Hepatocyte (in vitro differentiated cells): ENCODE data around the gene PLCH2.

Experiments
- EZH2 ChIP-seq: fragments of 200-600 bp; sonication (generic); IDR thresholded peaks from 2 replicates; pipeline ENCODE4 v1.6.1; 2016; ENCODE audit warnings: antibody characterized with exemption, mild to moderate bottlenecking, borderline replicate concordance
- TF ChIP-seq, protein P1 (sequence below): fragments of 200-600 bp; sonication (generic); IDR thresholded peaks from 2 replicates; pipeline ENCODE4 v1.5.1; 2016; ENCODE audit warnings: antibody characterized with exemption, mild to moderate bottlenecking; ENCODE audit not compliant: poor library complexity

GRCh38 chr1:2494323-2494693 is 18.2 kb downstream of the PLCH2 start:
- TF ChIP-seq, protein P1, sequence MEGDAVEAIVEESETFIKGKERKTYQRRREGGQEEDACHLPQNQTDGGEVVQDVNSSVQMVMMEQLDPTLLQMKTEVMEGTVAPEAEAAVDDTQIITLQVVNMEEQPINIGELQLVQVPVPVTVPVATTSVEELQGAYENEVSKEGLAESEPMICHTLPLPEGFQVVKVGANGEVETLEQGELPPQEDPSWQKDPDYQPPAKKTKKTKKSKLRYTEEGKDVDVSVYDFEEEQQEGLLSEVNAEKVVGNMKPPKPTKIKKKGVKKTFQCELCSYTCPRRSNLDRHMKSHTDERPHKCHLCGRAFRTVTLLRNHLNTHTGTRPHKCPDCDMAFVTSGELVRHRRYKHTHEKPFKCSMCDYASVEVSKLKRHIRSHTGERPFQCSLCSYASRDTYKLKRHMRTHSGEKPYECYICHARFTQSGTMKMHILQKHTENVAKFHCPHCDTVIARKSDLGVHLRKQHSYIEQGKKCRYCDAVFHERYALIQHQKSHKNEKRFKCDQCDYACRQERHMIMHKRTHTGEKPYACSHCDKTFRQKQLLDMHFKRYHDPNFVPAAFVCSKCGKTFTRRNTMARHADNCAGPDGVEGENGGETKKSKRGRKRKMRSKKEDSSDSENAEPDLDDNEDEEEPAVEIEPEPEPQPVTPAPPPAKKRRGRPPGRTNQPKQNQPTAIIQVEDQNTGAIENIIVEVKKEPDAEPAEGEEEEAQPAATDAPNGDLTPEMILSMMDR, result no peak
- no peak for TF ChIP-seq EZH2
